Astrocyte (in vitro differentiated cells and primary cell): ENCODE results near the gene TEKT5. TPM values are rescaled to one million over a fixed set of nuclear protein-coding genes. Genes with fewer than 3 reads are reported as not detected.
A peak's percentile ranks its signal among the peaks of the same experiment; 100 is the strongest.
"Not testable (repeated sequence)": the region's sequence is repeated elsewhere in the genome, so short reads cannot be mapped to it uniquely, and the experiment has no call there.

ENCODE experiments used
- DNase-seq: peaks from one replicate; pipeline ENCODE4 v3.0.0-alpha.2; 2010; ENCODE audit warnings: low read depth
- FAIRE-seq: peaks from 2 replicates; lab custom pipeline; 2011; peaks lifted over from hg19 to GRCh38; lab: Jason Lieb, UNC
- H2AFZ ChIP-seq: 2 replicates; pipeline ENCODE4 v1.6.0; 2012; ENCODE audit warnings: low read depth, low read length, inconsistent platforms
- H3K27ac ChIP-seq: 2 replicates; pipeline ENCODE4 v1.5.1; 2011; ENCODE audit warnings: low read depth, low read length, inconsistent platforms
- H3K27me3 ChIP-seq: 2 replicates; pipeline ENCODE4 v1.6.0; 2011; ENCODE audit warnings: low read length, inconsistent platforms; ENCODE audit not compliant: insufficient read depth
- H3K36me3 ChIP-seq: 2 replicates; pipeline ENCODE4 v1.5.1; 2011; ENCODE audit warnings: low read length, inconsistent platforms; ENCODE audit not compliant: insufficient read depth
- H3K4me1 ChIP-seq: 2 replicates; pipeline ENCODE4 v1.5.1; 2011; ENCODE audit warnings: low read length, inconsistent platforms; ENCODE audit not compliant: insufficient read depth
- H3K4me2 ChIP-seq: 2 replicates; pipeline ENCODE4 v1.6.0; 2012; ENCODE audit warnings: low read length, inconsistent platforms
- H3K4me3 ChIP-seq: 2 replicates; pipeline ENCODE4 v1.5.1; 2011; ENCODE audit warnings: low read depth, mild to moderate bottlenecking, low read length, inconsistent platforms; ENCODE audit not compliant: insufficient read depth
- H3K79me2 ChIP-seq: 2 replicates; pipeline ENCODE4 v1.6.0; 2012; ENCODE audit warnings: mild to moderate bottlenecking, low read length, inconsistent platforms; ENCODE audit not compliant: insufficient read depth
- H3K9ac ChIP-seq: 2 replicates; pipeline ENCODE4 v1.6.0; 2012; ENCODE audit warnings: mild to moderate bottlenecking, low read length, inconsistent platforms
- H3K9me3 ChIP-seq: 2 replicates; pipeline ENCODE4 v1.5.1; 2012; ENCODE audit warnings: low read depth, mild to moderate bottlenecking, low read length, inconsistent platforms; ENCODE audit not compliant: insufficient read depth
- H4K20me1 ChIP-seq: 2 replicates; pipeline ENCODE4 v1.6.0; 2012; ENCODE audit warnings: low read length, inconsistent platforms; ENCODE audit not compliant: insufficient read depth
- H3K27ac Mint-ChIP-seq: one replicate; pipeline ENCODE4 v1.8.0; 2021; ENCODE audit warnings: mild to moderate bottlenecking, mixed read lengths; ENCODE audit not compliant: unreplicated experiment
- H3K27me3 Mint-ChIP-seq: one replicate; pipeline ENCODE4 v1.8.0; 2021; ENCODE audit warnings: low read depth, mixed read lengths; ENCODE audit not compliant: unreplicated experiment
- H3K36me3 Mint-ChIP-seq: one replicate; pipeline ENCODE4 v1.8.0; 2021; ENCODE audit warnings: low read depth, mixed read lengths; ENCODE audit not compliant: unreplicated experiment
- H3K4me1 Mint-ChIP-seq: one replicate; pipeline ENCODE4 v1.8.0; 2021; ENCODE audit warnings: low read depth, mixed read lengths; ENCODE audit not compliant: unreplicated experiment
- H3K4me3 Mint-ChIP-seq: one replicate; pipeline ENCODE4 v1.8.0; 2021; ENCODE audit warnings: mild to moderate bottlenecking, moderate library complexity, mixed read lengths; ENCODE audit not compliant: unreplicated experiment
- H3K9me3 Mint-ChIP-seq: one replicate; pipeline ENCODE4 v1.8.0; 2021; ENCODE audit warnings: mild to moderate bottlenecking, mixed read lengths; ENCODE audit not compliant: unreplicated experiment
- CTCF ChIP-seq: IDR thresholded peaks from 2 replicates; pipeline ENCODE4 v1.5.1; 2011; ENCODE audit warnings: low read depth, mild to moderate bottlenecking, inconsistent platforms, low read length, moderate library complexity; ENCODE audit not compliant: insufficient read depth
- EZH2 ChIP-seq: IDR thresholded peaks from 2 replicates; pipeline ENCODE4 v1.6.1; 2012; ENCODE audit warnings: mild to moderate bottlenecking, low read length, inconsistent platforms; ENCODE audit not compliant: insufficient read depth
- total RNA-seq: library from RNA; stranded (reverse); gene quantifications from 2 replicates; pipeline ENCODE4 v1.2.1, GENCODE V29; 2021

The TEKT5 gene
- total RNA-seq, 1 donor from 2014 or later: not detected

- Histone ChIP-seq H3K4me2 (no peak overlapping the region), H3K27me3 (no peaks in the 10 kb centered on the region), H3K4me3 (no peak overlapping the region), H3K36me3 (no peaks in the 10 kb centered on the region), H3K79me2 (no peaks in the 10 kb centered on the region), H3K9ac (no peak overlapping the region), H4K20me1 (no peaks in the 10 kb centered on the region), H3K4me1 (no peaks in the 10 kb centered on the region), H3K9me3 (no peaks in the 10 kb centered on the region), H2AFZ (no peak overlapping the region), H3K27ac (no peak overlapping the region)
- H3K9me3 Mint-ChIP-seq: no peaks in the 10 kb centered on the region
- H3K27me3 Mint-ChIP-seq: peaks cover 2% of the 10 kb centered on the region
- FAIRE-seq (no peak), DNase-seq (no peak)
- no peak overlapping the region for H3K4me3 Mint-ChIP-seq
- H3K4me1 Mint-ChIP-seq: no peaks in the 10 kb centered on the region
- no peak for TF ChIP-seq EZH2
- TF ChIP-seq CTCF: no peak
- no peaks in the 10 kb centered on the region for H3K36me3 Mint-ChIP-seq
- no peak overlapping the region for H3K27ac Mint-ChIP-seq
Measured at GRCh38 chr16:10652730-10653590, 41.8 kb downstream of the TEKT5 start.

GRCh38 chr16:10649098-10649497, 45.6 kb downstream of the TEKT5 start:
- H3K4me1 Mint-ChIP-seq, H3K4me1 ChIP-seq, H3K27me3 ChIP-seq, H3K4me3 Mint-ChIP-seq, H3K4me2 ChIP-seq, H3K27ac Mint-ChIP-seq, DNase-seq, H4K20me1 ChIP-seq, H2AFZ ChIP-seq, H3K4me3 ChIP-seq, H3K9ac ChIP-seq, H3K27me3 Mint-ChIP-seq, H3K9me3 Mint-ChIP-seq, H3K9me3 ChIP-seq, H3K36me3 Mint-ChIP-seq, H3K36me3 ChIP-seq, H3K79me2 ChIP-seq, H3K27ac ChIP-seq, FAIRE-seq: not testable (repeated sequence)

GRCh38 chr16:10647721-10648296, 46.9 kb downstream of the TEKT5 start:
- no peak for TF ChIP-seq CTCF
- no peak for TF ChIP-seq EZH2
- Mint-ChIP-seq H3K36me3 (no peaks in the 10 kb centered on the region), H3K4me3 (no peak overlapping the region)

More at GRCh38 chr16:10647721-10648296, 46.9 kb downstream of the TEKT5 start:
- Histone ChIP-seq H3K4me3 (no peak overlapping the region), H3K9ac (no peak overlapping the region), H3K36me3 (no peaks in the 10 kb centered on the region), H3K4me2 (no peak overlapping the region), H3K79me2 (no peaks in the 10 kb centered on the region), H3K27me3 (no peaks in the 10 kb centered on the region), H3K4me1 (no peaks in the 10 kb centered on the region), H4K20me1 (no peaks in the 10 kb centered on the region), H3K9me3 (no peaks in the 10 kb centered on the region), H3K27ac (no peak overlapping the region), H2AFZ (no peak overlapping the region)
- H3K27me3 Mint-ChIP-seq: no peaks in the 10 kb centered on the region
- FAIRE-seq: no peak
- no peak overlapping the region for H3K27ac Mint-ChIP-seq
- H3K9me3 Mint-ChIP-seq: no peaks in the 10 kb centered on the region
- H3K4me1 Mint-ChIP-seq: no peaks in the 10 kb centered on the region
- DNase-seq: peak; percentile 5
